HEK293 (cell line): ENCODE measurements around the gene TMC5.

Source experiments
- CTCF ChIA-PET: fragments of 350-600 bp; formaldehyde crosslinking; extraction: SDS; loops from one replicate; lab custom pipeline; 2021; ENCODE audit warnings: antibody characterized with exemption; lab: Yijun Ruan, JAX
- POLR2A ChIA-PET: fragments of 300-600 bp; formaldehyde crosslinking; extraction: SDS; loops from one replicate; lab custom pipeline; 2020; ENCODE audit warnings: antibody characterized with exemption, inconsistent platforms; lab: Yijun Ruan, JAX
- H3K27ac ChIP-seq: fragments of 200-500 bp; sonication (Bioruptor generic); 2 replicates; pipeline ENCODE4 v1.5.1; 2014; ENCODE audit warnings: low read depth, low read length, control low read depth, inconsistent platforms; ENCODE audit errors: extremely low read depth
- H3K36me3 ChIP-seq, 2 experiments: fragments of 200-500 bp in 1 of 2; sonication (Bioruptor generic) in 1 of 2; 1 replicate in 1 of 2; 2 replicates in 1 of 2; pipeline ENCODE4 v1.5.1; 2014 to 2017; ENCODE audit warnings: inconsistent platforms in 2 of 2, low read length in 2 of 2; ENCODE audit not compliant: control insufficient read depth in 2 of 2, insufficient read depth in 1 of 2
- H3K4me1 ChIP-seq: fragments of 200-500 bp; sonication (Bioruptor generic); 2 replicates; pipeline ENCODE4 v1.5.1; 2014; ENCODE audit warnings: mild to moderate bottlenecking, low read length, inconsistent platforms; ENCODE audit not compliant: control insufficient read depth, insufficient read depth
- H3K4me3 ChIP-seq: 2 replicates; pipeline ENCODE4 v1.5.1; 2011; ENCODE audit warnings: low read depth, mild to moderate bottlenecking, control low read depth, low read length, moderate library complexity
- H3K9me3 ChIP-seq: fragments of 200-500 bp; sonication (Bioruptor generic); 2 replicates; pipeline ENCODE4 v1.5.1; 2014; ENCODE audit warnings: low read depth, low read length, inconsistent platforms; ENCODE audit not compliant: control insufficient read depth, insufficient read depth
- BCL11B ChIP-seq: fragments of 450-650 bp; formaldehyde crosslinking; IDR thresholded peaks from 2 replicates; pipeline ENCODE4 v1.5.1; 2016; ENCODE audit warnings: low read depth, missing biosample characterization, missing genetic modification characterization
- EGR2 ChIP-seq: fragments of 450-650 bp; formaldehyde crosslinking; IDR thresholded peaks from 2 replicates; pipeline ENCODE4 v1.5.1; 2016; ENCODE audit warnings: low read depth, missing biosample characterization, missing genetic modification characterization
- IKZF3 ChIP-seq: fragments of 450-650 bp; IDR thresholded peaks from 2 replicates; pipeline ENCODE4 v1.5.0; 2018; ENCODE audit warnings: missing biosample characterization, mild to moderate bottlenecking, missing genetic modification characterization, moderate library complexity
- INSM2 ChIP-seq: fragments of 450-650 bp; formaldehyde crosslinking; IDR thresholded peaks from 2 replicates; pipeline ENCODE4 v1.5.1; 2016; ENCODE audit warnings: missing biosample characterization, missing genetic modification characterization
- KLF7 ChIP-seq: fragments of 450-650 bp; formaldehyde crosslinking; IDR thresholded peaks from 2 replicates; pipeline ENCODE4 v1.5.1; 2016; ENCODE audit warnings: missing biosample characterization, missing genetic modification characterization, borderline replicate concordance
- RBAK ChIP-seq: fragments of 450-650 bp; formaldehyde crosslinking; IDR thresholded peaks from 2 replicates; pipeline ENCODE4 v1.5.1; 2016; ENCODE audit warnings: missing biosample characterization, missing genetic modification characterization
- TSHZ1 ChIP-seq: fragments of 450-650 bp; formaldehyde crosslinking; IDR thresholded peaks from 2 replicates; pipeline ENCODE4 v1.5.1; 2016; ENCODE audit warnings: missing biosample characterization, missing genetic modification characterization, borderline replicate concordance
- ZBTB11 ChIP-seq: fragments of 450-650 bp; formaldehyde crosslinking; conservative IDR thresholded peaks from 2 replicates; pipeline ENCODE4 v1.5.1; 2016; ENCODE audit warnings: low read depth, missing biosample characterization, missing genetic modification characterization
- ZBTB17 ChIP-seq: fragments of 450-650 bp; formaldehyde crosslinking; IDR thresholded peaks from 2 replicates; pipeline ENCODE4 v1.5.1; 2016; ENCODE audit warnings: missing biosample characterization, missing genetic modification characterization
- ZEB2 ChIP-seq: fragments of 450-650 bp; formaldehyde crosslinking; IDR thresholded peaks from 2 replicates; pipeline ENCODE4 v1.5.1; 2016; ENCODE audit warnings: missing biosample characterization, missing genetic modification characterization
- ZNF174 ChIP-seq: fragments of 450-650 bp; formaldehyde crosslinking; IDR thresholded peaks from 2 replicates; pipeline ENCODE4 v1.5.0; 2017; ENCODE audit warnings: missing biosample characterization, mild to moderate bottlenecking, missing genetic modification characterization
- ZNF202 ChIP-seq: fragments of 450-650 bp; formaldehyde crosslinking; IDR thresholded peaks from 2 replicates; pipeline ENCODE4 v1.5.1; 2016; ENCODE audit warnings: missing biosample characterization, missing genetic modification characterization, borderline replicate concordance
- ZNF341 ChIP-seq: fragments of 450-650 bp; formaldehyde crosslinking; IDR thresholded peaks from 2 replicates; pipeline ENCODE4; 2016; ENCODE audit warnings: low read depth, missing biosample characterization, missing genetic modification characterization
- ZNF366 ChIP-seq: fragments of 450-650 bp; formaldehyde crosslinking; conservative IDR thresholded peaks from 2 replicates; pipeline ENCODE4 v1.5.1; 2016; ENCODE audit warnings: missing biosample characterization, missing genetic modification characterization
- ZNF48 ChIP-seq: fragments of 450-650 bp; formaldehyde crosslinking; IDR thresholded peaks from 2 replicates; pipeline ENCODE4 v1.5.1; 2016; ENCODE audit warnings: missing biosample characterization, missing genetic modification characterization
- ZNF548 ChIP-seq: fragments of 450-650 bp; formaldehyde crosslinking; IDR thresholded peaks from 2 replicates; pipeline ENCODE4 v1.5.1; 2016; ENCODE audit warnings: missing biosample characterization, missing genetic modification characterization
- ZNF596 ChIP-seq: fragments of 450-650 bp; IDR thresholded peaks from 2 replicates; pipeline ENCODE4 v1.5.0; 2018; ENCODE audit warnings: missing biosample characterization, mild to moderate bottlenecking, missing genetic modification characterization, moderate library complexity
- ZNF624 ChIP-seq: fragments of 450-650 bp; formaldehyde crosslinking; IDR thresholded peaks from 2 replicates; pipeline ENCODE4 v1.5.1; 2017; ENCODE audit warnings: missing biosample characterization, missing genetic modification characterization
- ZNF660 ChIP-seq: fragments of 450-650 bp; IDR thresholded peaks from 2 replicates; pipeline ENCODE4 v1.5.1; 2018; ENCODE audit warnings: missing biosample characterization, mild to moderate bottlenecking, missing genetic modification characterization
- ZSCAN30 ChIP-seq: fragments of 450-650 bp; IDR thresholded peaks from 2 replicates; pipeline ENCODE4 v1.5.1; 2018; ENCODE audit warnings: missing biosample characterization, mild to moderate bottlenecking, missing genetic modification characterization, moderate library complexity
- ZSCAN4 ChIP-seq: fragments of 450-650 bp; formaldehyde crosslinking; IDR thresholded peaks from 2 replicates; pipeline ENCODE4 v1.5.1; 2017; ENCODE audit warnings: missing biosample characterization, missing genetic modification characterization

Gene TMC5

GRCh38 chr16:19478505-19478904 is 60.8 kb downstream of the TMC5 start:
- TF ChIP-seq KLF7 (no peak), ZNF202 (tag by site-specific recombination) (no peak), ZNF174 (tag by site-specific recombination) (no peak), ZNF548 (tag by site-specific recombination) (no peak), RBAK (no peak), EGR2 (tag by site-specific recombination) (no peak), ZNF596 (tag by site-specific recombination) (no peak), ZNF624 (tag by site-specific recombination) (no peak), ZNF366 (tag by site-specific recombination) (peak; percentile 84), BCL11B (tag by site-specific recombination) (no peak), TSHZ1 (no peak), ZSCAN4 (tag by site-specific recombination) (no peak), ZSCAN30 (tag by site-specific recombination) (no peak), ZBTB11 (no peak), ZBTB17 (tag by site-specific recombination) (peak; percentile 74; the same call in 1 of the 2 replicates)
- Histone ChIP-seq H3K4me3 (no peak overlapping the region), H3K36me3 (no peaks in the 10 kb centered on the region), H3K27ac (no peak overlapping the region), H3K9me3 (no peaks in the 10 kb centered on the region), H3K4me1 (no peaks in the 10 kb centered on the region)
- ChIA-PET POLR2A (no interaction called here), CTCF (interaction anchor here (0.9 to 1.0 kb wide), 2 partner anchors 10 to 24 kb away, joined by 3 to 4 read pairs; no protein-coding TSS in a partner anchor)

- no peak overlapping the region for H3K27ac ChIP-seq
- no peak overlapping the region for H3K4me3 ChIP-seq
- no peaks in the 10 kb centered on the region for H3K36me3 ChIP-seq
- ChIA-PET CTCF (interaction anchor here (0.7 to 1.0 kb wide), 3 partner anchors 9 to 70 kb away, joined by 3 to 4 read pairs (median 3); no protein-coding TSS in a partner anchor), POLR2A (no interaction called here)
- H3K4me1 ChIP-seq: no peaks in the 10 kb centered on the region
- no peaks in the 10 kb centered on the region for H3K9me3 ChIP-seq
- TF ChIP-seq RBAK (no peak), ZNF341 (no peak), INSM2 (tag by site-specific recombination) (no peak), ZNF48 (no peak), TSHZ1 (no peak), IKZF3 (no peak), ZNF660 (tag by site-specific recombination) (no peak), ZEB2 (tag by site-specific recombination) (no peak)
Observed at GRCh38 chr16:19479302-19479721, 61.6 kb downstream of the TMC5 start.
